ENCODE measurements around the gene FXR2.

Gene FXR2

GRCh38 chr17:7557147-7557764 is 57.4 kb downstream of the FXR2 start:
- TF ChIP-seq, protein P1, sequence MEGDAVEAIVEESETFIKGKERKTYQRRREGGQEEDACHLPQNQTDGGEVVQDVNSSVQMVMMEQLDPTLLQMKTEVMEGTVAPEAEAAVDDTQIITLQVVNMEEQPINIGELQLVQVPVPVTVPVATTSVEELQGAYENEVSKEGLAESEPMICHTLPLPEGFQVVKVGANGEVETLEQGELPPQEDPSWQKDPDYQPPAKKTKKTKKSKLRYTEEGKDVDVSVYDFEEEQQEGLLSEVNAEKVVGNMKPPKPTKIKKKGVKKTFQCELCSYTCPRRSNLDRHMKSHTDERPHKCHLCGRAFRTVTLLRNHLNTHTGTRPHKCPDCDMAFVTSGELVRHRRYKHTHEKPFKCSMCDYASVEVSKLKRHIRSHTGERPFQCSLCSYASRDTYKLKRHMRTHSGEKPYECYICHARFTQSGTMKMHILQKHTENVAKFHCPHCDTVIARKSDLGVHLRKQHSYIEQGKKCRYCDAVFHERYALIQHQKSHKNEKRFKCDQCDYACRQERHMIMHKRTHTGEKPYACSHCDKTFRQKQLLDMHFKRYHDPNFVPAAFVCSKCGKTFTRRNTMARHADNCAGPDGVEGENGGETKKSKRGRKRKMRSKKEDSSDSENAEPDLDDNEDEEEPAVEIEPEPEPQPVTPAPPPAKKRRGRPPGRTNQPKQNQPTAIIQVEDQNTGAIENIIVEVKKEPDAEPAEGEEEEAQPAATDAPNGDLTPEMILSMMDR (IDR thresholded peaks at IDR 0.05) = no peak
- Histone ChIP-seq H3K27ac (peak overlapping the region; percentile 95 to 96), H3K36me3 (peaks cover 0 to 10% (median 6%) of the 10 kb centered on the region in 3 donors), H3K27me3 (no peaks in the 10 kb centered on the region), H3K4me3 (no peak overlapping the region), H3K9me3 (no peaks in the 10 kb centered on the region), H3K4me1 (peaks cover 0 to 44% (median 40%) of the 10 kb centered on the region in 4 donors)
- DNase-seq = no peak
- intact Hi-C loops (cut with DNase I; ENCODE audit: low total_unique reads) = no loop called here

- Histone ChIP-seq H3K4me1 (peaks cover 0 to 42% (median 40%) of the 10 kb centered on the region in 4 donors), H3K36me3 (peaks cover 0 to 10% (median 6%) of the 10 kb centered on the region in 3 donors), H3K27me3 (no peaks in the 10 kb centered on the region), H3K27ac (peak overlapping the region; percentile 95 to 96), H3K4me3 (no peak overlapping the region), H3K9me3 (no peaks in the 10 kb centered on the region)
- DNase-seq = no peak
- TF ChIP-seq, protein P1 (IDR thresholded peaks at IDR 0.05) = no peak
- intact Hi-C loops (cut with DNase I; ENCODE audit: low total_unique reads) = no loop called here
Measured at GRCh38 chr17:7556627-7557026, 58.1 kb downstream of the FXR2 start.

GRCh38 chr17:7555320-7555948 is 59.3 kb downstream of the FXR2 start:
- DNase-seq = no peak
- no peaks in the 10 kb centered on the region for H3K27me3 ChIP-seq
- H3K36me3 ChIP-seq = peaks cover 3 to 22% (median 13%) of the 10 kb centered on the region in 3 donors
- TF ChIP-seq, protein P1 (IDR thresholded peaks at IDR 0.05) = no peak
- intact Hi-C loops (cut with DNase I; ENCODE audit: low total_unique reads) = no loop called here
- H3K4me1 ChIP-seq = peaks cover 0 to 34% (median 33%) of the 10 kb centered on the region in 4 donors
- H3K27ac ChIP-seq = no peak overlapping the region
- H3K9me3 ChIP-seq = no peaks in the 10 kb centered on the region
- no peak overlapping the region for H3K4me3 ChIP-seq

GRCh38 chr17:7553356-7553755 is 61.3 kb downstream of the FXR2 start:
- Histone ChIP-seq H3K36me3 (peaks cover 3 to 24% (median 13%) of the 10 kb centered on the region in 3 donors), H3K4me1 (peaks cover 0 to 26% (median 23%) of the 10 kb centered on the region in 4 donors), H3K9me3 (no peaks in the 10 kb centered on the region), H3K4me3 (no peak overlapping the region), H3K27me3 (no peaks in the 10 kb centered on the region), H3K27ac (no peak overlapping the region)
- DNase-seq = no peak
- TF ChIP-seq, protein P1 (IDR thresholded peaks at IDR 0.05) = no peak
- intact Hi-C loops (cut with DNase I; ENCODE audit: low total_unique reads) = no loop called here

GRCh38 chr17:7552621-7553051 is 62.1 kb downstream of the FXR2 start:
- Histone ChIP-seq H3K27me3 (no peaks in the 10 kb centered on the region), H3K9me3 (no peaks in the 10 kb centered on the region), H3K36me3 (peaks cover 3 to 24% (median 13%) of the 10 kb centered on the region in 3 donors), H3K27ac (no peak overlapping the region), H3K4me3 (no peak overlapping the region), H3K4me1 (peaks cover 0 to 24% (median 21%) of the 10 kb centered on the region in 4 donors)
- peak in 1 of 2 donors; percentile 35 for DNase-seq
- intact Hi-C loops (cut with DNase I; ENCODE audit: low total_unique reads) = no loop called here
- TF ChIP-seq, protein P1 (IDR thresholded peaks at IDR 0.05) = no peak

All from tibial artery (tissue), 4 donors.